NCI-H1694 (cell line): Measurements from ENCODE around the gene HOXD9.

Experiments used
- DNase-seq: peaks from one replicate; lab custom pipeline; 2025; lab: John Stamatoyannopoulos, UW

The HOXD9 gene

DNA sequence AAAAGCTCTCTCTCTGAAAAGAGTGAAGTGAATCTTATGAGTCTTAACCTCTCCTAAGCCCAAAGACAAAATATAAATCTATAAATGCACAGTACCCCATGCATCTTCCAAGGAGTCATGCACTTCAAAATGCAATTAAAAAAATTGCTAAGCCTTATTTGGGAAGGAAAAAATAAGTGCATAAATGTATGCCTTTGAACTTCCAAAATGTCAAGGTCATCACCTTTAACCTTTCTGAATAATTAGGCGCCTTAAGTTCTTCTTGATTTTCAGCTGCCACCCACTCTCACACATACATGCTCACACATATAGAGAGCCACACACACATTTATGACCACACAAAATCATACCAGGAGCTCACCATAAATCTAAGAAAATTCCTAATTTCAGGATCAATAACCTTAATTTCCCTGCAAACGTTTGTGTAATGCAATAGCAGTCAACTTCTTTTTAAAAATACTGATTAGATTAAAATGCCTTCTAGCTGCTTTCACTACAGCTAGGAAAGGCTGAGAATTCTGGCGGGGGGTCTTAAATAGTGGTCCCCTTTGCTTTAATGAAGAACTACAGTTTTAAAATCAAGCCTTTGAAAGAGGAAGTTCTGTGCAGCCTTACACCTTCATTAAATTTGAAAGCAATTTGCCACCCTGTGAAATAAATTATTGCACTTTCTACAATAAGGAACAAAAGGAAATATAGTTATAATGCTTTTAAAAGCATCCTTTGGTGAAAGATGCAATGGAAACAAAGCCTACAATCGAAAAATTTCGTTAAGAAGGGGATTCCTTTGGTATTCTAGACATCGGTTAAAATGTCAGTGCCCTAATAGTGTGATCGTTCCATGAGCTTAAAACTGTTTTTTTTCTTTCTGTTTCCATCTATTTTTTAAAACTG lies 11.9 kb upstream of the HOXD9 start:
- no peak for DNase-seq

DNA sequence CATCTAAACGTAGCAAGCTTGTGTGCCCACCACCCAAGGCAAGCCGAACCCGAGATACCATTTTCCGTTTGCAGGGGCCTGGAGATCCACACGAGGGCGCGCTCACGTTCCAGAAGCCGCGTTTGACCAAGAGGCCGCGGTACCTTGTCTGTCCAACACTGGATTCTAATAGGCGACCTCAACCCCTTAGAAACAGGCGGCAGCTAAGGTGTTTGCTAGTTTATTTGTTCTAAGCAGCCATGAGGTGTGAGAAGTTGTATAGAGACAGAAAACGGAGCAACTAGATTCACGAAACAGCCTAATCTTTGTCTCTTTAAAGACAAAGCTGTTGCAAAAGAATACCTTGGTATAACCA lies 11.2 kb upstream of the HOXD9 start:
- DNase-seq: peak; percentile 27

GRCh38 chr2:176111846-176112374 lies 10.6 kb upstream of the HOXD9 start:
- no peak for DNase-seq

DNA sequence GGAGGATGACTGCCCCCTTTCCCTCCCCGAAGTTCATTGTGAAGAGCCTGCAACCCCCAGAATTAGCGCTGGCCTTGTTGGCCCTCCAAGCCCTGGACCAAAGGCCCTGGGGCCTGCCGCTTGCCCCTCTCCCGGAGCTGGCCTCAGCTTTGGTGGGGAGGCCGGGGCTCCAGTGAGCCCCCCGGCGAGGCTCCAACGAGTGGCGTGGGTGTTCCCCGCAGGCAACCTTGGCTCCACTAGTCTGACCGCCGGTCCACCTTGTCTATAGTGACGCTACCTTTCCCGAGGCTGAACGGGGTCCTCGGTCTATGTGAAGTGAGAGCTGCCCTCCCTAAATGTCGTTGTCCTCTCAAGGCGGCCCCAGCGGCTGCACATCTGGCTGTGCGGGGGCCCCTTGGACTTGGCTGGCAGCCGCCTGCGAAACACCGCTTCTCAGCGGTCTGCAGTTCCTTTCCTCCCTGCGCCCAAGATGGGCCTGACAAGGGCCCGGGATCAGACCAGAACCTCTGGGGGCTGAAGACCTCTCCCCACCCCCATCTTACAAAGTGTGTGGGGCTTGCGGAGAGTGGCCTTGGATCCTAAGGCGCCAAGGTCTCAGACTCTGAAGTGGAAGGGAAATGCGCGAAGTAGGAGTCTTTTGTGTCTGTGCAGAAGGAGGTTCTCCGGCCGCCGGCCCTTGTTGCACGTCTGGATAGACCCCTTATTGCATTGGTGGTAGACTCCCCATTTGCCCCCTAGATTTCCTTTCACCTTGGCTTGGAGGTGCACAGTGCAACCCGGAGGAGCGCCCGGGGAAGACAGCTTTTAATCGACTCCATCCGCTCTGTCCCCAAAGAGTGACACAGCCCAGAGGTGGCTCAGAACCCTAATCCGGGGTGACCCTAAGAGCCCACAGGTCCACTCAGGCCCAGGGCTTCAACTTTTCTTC lies 9.9 kb upstream of the HOXD9 start:
- no peak for DNase-seq

GRCh38 chr2:176114120-176114929 lies 8.2 kb upstream of the HOXD9 start:
- DNase-seq: no peak

- DNase-seq: no peak
Measured at GRCh38 chr2:176114930-176115625, 7.4 kb upstream of the HOXD9 start.

DNA sequence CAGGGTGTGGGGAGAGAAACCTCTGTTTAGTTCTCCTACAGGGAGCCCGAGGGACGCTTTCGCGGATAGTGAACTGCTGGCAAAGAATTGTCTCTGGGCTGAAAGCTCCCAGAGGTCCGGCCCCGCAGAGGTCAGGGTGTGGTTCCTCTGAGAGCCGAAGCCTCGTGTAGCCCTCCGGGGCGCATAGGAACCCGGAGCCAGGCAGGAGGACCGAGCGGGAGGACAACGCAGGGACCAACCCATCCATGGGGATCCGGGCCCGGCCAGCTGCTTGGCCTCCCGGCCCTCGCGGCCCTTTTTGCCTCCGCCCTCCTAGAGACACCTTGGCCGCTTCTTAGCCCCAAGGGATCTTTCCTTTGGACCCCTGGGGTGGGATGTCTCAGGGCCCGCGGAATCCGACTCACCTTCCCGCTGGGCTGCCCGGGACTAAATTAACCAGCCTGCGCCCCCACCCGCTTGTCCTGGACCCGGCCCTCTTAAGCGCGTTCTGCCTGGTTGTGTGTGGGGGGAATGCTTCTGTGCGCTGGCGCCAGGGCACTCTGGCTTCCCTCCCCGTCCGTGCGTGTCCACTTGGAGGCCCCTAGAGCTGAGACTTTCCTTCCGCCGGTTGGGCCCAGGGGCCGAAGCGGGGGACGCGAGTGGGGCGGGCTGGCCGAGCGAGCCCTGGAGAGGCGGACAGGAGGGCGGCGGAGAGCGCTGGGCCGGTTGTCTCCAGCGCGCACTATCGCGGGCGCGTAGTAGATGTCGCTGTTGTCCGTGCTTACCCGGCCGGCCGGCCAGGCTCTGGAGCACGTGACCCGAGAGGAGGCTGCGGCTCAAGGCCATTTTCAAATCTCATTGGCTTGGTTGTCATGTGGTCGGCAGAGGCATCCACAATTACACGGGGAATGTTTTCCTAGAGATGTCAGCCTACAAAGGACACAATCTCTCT lies 6.4 kb upstream of the HOXD9 start, which contains the start of gene HOXD10:
HOXD10 (plus strand) TSS at position 896 of the 931 bp plus-strand sequence. CDS start 56 bp downstream, outside the sequence.
- no peak for DNase-seq

DNA sequence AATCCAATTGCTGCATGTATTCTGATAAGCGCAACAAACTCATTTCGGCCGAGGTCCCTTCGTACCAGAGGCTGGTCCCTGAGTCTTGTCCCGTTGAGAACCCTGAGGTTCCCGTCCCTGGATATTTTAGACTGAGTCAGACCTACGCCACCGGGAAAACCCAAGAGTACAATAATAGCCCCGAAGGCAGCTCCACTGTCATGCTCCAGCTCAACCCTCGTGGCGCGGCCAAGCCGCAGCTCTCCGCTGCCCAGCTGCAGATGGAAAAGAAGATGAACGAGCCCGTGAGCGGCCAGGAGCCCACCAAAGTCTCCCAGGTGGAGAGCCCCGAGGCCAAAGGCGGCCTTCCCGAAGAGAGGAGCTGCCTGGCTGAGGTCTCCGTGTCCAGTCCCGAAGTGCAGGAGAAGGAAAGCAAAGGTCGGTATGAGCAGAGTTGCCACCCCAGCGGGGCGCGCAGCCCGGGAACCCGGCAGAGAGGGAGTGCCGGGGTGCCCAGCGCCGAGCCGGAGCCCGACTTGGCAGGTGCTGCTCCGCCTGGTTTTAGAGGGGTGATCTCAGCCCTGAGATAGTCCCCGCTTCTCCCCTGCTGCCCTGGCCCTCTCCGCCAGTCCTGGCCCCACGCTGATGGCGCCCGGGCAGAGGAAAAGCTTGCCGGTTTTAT lies 5.2 kb upstream of the HOXD9 start:
- no peak for DNase-seq

DNA sequence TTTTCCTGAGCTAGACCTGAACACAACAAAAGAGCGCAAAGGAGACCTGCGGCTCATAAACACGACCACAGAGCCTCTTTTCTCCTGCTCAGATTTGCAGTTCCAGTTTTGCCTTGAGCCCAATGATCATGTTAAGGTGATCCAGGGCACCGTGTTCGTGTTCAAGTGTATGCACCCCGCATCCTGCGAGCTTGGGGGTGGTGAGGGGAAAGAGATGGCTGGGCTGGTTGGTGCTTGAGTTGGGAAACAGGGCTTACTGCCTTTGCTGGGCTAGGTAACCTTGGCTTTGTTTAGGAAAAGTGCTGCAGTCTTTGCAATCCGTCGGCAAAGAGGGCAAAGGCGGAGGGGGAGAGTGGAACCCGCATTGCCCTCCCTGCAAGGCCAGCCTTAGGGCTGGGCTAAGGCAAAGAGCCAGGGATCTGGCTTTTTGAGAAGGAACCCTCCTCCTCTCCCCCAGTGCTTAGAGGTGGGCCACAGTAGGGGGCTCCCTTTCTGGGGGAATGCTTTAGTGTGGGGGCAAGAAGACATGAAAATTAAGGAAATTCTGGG lies 4.6 kb upstream of the HOXD9 start:
- DNase-seq: no peak

DNA sequence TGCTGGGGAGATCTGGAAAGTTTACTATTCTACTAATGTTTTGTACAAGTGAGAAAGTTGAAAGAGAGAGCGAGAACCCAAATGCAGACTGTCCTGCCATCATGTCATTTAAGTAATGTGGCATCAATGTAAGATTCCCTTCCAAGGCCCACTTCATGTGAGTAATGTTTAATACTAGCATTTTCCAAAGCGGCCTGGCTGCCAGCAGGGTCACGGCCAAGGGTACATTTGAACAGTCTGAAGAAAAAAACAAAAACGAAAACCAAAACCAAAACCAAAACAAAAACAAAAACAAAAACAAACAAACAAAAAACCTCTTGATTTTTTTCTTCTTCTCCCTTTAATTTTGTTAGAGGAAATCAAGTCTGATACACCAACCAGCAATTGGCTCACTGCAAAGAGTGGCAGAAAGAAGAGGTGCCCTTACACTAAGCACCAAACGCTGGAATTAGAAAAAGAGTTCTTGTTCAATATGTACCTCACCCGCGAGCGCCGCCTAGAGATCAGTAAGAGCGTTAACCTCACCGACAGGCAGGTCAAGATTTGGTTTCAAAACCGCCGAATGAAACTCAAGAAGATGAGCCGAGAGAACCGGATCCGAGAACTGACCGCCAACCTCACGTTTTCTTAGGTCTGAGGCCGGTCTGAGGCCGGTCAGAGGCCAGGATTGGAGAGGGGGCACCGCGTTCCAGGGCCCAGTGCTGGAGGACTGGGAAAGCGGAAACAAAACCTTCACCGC lies 3.7 kb upstream of the HOXD9 start:
- DNase-seq: no peak

DNA sequence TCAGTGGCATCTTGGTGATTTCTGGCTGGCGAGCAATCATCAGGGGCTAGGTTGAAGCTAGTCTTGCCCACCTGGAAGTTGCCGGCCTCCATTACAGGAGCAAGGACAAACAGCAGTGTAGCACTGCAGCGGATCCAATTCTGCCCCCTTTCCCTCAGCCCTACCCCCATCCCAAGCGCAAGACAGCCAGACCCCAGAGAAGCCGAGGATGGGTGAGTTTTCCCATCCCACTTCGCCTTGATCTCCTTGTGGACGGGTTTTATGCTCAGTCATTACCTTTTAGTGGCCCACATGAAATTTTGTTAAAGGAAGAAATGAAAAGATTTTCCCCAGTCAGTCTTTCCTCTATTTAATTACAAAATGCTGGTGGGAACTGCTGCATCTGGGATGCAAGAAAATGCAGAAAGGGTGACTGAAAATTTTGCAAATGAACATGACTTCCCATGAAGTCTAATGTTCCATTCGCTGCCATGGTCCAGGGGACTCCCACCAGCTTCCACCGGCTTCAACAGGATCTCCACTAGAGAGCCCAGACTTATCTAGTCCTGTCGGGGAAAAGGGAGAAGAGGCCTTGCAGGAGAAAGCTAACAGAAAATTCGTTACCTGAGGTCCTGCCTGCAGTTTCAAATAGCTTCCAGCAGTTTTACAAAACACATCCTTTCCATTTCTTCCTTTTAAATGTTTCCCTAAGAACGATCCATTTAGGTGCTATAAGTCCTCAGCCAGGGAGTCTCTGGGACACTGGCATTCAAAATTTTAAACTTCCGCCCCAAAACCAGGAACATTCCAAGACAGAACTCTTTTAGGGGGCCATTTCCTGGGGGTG lies 1.9 kb upstream of the HOXD9 start:
- DNase-seq: no peak

DNA sequence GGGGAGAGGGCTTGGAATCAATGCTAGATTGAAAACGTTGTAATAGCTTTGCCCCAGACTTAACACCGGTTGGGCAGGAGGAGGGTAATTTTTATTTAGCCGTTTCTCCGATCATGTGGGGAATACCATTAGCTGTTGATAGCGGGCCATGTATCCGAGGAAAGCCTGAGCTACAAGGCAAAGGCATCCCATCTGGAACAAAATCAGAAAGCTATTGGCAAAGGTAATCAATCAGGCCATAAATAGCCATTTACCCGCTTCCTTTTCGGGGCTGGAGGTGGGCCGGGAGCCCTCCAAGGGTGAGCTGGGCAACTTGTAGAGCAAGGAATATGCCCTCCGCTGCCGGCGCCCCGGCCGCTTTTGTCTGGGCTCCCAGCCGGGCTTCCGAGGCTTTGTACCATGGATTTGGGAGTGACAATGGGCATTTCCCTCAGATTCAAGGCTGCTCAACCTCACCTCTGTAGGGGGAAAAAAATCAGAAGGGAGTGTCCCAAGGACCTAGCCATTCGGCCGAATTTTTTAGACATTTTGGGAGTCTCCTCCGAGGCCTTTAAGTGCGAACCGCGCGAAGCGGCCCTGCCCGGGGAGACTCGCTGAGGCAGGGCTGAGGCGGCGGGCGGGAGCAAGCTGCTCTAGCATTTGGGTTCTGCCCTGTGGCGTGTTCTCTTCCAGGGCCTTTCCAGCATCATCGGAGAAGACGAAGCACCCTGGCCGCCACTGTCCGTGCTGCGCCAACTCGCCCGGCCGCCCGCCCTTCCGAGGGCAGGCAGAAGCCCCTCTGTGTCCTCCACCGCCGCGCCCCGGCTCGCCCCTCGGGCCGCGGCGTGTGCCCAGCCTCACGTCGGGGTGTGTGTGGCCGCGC lies 1.1 kb upstream of the HOXD9 start:
- DNase-seq: no peak

- DNase-seq: no peak
Measured at GRCh38 chr2:176122052-176122682, 352 bp upstream of the HOXD9 start.

- no peak for DNase-seq
Measured at GRCh38 chr2:176123411-176124109, 1.0 kb downstream of the HOXD9 start.
